Upper lobe of right lung (tissue), 1 donor: ENCODE data around the gene TTC34. TPM values are rescaled to one million over a fixed set of nuclear protein-coding genes. Genes with fewer than 3 reads are reported as not detected.

Experiments used
- ATAC-seq: fragments of 200-7000 bp; cut with Tn5 transposase; one replicate; pipeline ENCODE4 v1.9.1; 2020; ENCODE audit warnings: mild to moderate bottlenecking, moderate library complexity
- DNase-seq: peaks from one replicate; pipeline ENCODE4 v3.0.0-alpha.2; 2020
- H3K27ac ChIP-seq: fragments of 200-600 bp; one replicate; pipeline ENCODE4 v1.8.0; 2022
- H3K27me3 ChIP-seq: fragments of 200-600 bp; one replicate; pipeline ENCODE4 v1.8.0; 2022; ENCODE audit warnings: mild to moderate bottlenecking
- H3K36me3 ChIP-seq: fragments of 200-600 bp; one replicate; pipeline ENCODE4 v1.8.0; 2022
- H3K4me1 ChIP-seq: fragments of 200-600 bp; one replicate; pipeline ENCODE4 v1.8.0; 2022
- H3K4me3 ChIP-seq: fragments of 200-600 bp; one replicate; pipeline ENCODE4 v1.8.0; 2022; ENCODE audit warnings: mild to moderate bottlenecking
- H3K9me3 ChIP-seq: fragments of 200-600 bp; one replicate; pipeline ENCODE4 v1.8.0; 2022
- intact Hi-C: fragments of 100-400 bp; cut with DNase I; formaldehyde crosslinking; loops from one replicate; pipeline ENCODE4 v1.11.0; 2022
- total RNA-seq: library from RNA; stranded (reverse); fragmentation: NEBNext Ultra II Directional; extraction: Animal tissue kit (Norgen Biotek cat#: 25700); gene quantifications from one replicate; pipeline ENCODE4 v1.2.1, GENCODE V29; 2021
- TF ChIP-seq, protein P1 (sequence below): fragments of 200-600 bp; IDR thresholded peaks from one replicate; pipeline ENCODE4 v1.8.0; 2022; ENCODE audit warnings: antibody characterized with exemption
- donor health status: DM: no; HTN: yes; CAD: no; lungs with severe emphysema.

Gene TTC34
- total RNA-seq, 1 donor from 2014 or later = 1.3 TPM

DNA sequence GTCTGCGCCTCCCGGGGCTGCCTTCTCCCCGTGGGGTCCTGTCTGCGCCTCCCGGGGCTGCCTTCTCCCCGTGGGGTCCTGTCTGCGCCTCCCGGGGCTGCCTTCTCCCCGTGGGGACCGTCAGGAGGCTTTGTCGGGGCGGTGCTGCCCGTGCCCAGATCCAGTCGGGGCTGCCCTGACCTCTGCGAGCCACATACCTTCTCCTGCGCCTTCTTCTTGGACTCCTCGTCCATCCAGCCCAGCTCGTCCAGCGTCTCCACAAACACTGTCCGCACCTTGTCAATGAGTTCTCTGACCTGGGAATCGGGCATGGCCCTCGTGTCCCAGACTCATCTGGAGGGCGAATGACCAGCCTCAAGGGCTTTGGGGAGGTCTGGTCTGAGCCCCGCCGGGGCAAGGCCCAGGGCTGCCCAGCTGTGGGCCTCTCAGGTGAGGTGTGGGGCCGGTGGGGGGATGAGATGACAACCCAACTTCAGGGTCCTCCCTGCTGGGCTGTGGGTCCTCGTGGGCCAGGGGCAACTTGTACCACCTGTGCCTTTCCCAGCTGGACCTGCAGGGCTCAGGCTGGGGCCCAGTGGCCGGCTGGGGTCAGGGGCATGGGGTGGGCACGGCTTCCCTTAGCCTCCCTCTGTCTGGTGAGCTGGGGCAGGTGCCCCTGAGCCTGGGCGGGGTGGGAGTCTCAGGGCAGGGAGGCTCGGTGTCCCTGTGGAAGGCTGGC lies 205.5 kb downstream of the TTC34 start:
- no peaks in the 10 kb centered on the region for H3K9me3 ChIP-seq
- intact Hi-C loops = no loop called here
- no peak overlapping the region for H3K4me3 ChIP-seq
- DNase-seq = peak; percentile 61
- ATAC-seq = no peak
- no peaks in the 10 kb centered on the region for H3K27me3 ChIP-seq
- no peak overlapping the region for H3K27ac ChIP-seq
- H3K4me1 ChIP-seq = peaks cover 14% of the 10 kb centered on the region
- H3K36me3 ChIP-seq = no peaks in the 10 kb centered on the region
- TF ChIP-seq, protein P1, sequence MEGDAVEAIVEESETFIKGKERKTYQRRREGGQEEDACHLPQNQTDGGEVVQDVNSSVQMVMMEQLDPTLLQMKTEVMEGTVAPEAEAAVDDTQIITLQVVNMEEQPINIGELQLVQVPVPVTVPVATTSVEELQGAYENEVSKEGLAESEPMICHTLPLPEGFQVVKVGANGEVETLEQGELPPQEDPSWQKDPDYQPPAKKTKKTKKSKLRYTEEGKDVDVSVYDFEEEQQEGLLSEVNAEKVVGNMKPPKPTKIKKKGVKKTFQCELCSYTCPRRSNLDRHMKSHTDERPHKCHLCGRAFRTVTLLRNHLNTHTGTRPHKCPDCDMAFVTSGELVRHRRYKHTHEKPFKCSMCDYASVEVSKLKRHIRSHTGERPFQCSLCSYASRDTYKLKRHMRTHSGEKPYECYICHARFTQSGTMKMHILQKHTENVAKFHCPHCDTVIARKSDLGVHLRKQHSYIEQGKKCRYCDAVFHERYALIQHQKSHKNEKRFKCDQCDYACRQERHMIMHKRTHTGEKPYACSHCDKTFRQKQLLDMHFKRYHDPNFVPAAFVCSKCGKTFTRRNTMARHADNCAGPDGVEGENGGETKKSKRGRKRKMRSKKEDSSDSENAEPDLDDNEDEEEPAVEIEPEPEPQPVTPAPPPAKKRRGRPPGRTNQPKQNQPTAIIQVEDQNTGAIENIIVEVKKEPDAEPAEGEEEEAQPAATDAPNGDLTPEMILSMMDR = no peak

DNA sequence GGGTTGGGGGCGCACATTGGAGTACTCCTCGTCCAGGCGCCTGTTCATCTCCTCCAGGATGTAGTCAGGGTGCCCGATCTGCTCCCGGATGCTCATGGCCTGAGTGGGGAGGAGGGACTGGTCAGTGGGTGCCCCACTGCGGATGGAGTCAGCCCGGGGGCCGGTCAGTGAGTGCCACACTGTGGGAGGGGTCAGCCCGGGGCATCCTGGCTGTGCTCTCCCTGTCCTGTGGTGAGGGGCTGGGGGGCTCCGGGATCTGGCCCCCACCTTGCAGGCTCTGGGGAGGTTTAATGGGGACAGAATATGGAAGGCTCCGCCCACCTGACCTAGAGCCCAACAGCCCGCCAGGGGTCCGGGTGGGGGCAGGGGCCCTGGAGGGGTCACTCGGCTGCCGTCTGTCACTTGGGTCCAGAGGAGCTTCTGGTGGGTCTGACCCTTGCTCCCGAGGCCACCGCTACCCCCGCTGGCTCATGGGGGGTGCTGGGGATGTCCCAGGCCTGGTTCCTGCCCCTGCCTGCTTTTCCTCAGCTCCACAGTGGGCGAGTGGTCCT lies 206.2 kb downstream of the TTC34 start:
- TF ChIP-seq, protein P1 = no peak
- no peak for DNase-seq
- H3K27me3 ChIP-seq = no peaks in the 10 kb centered on the region
- no peaks in the 10 kb centered on the region for H3K9me3 ChIP-seq
- H3K4me3 ChIP-seq = no peak overlapping the region
- intact Hi-C loops = no loop called here
- no peak for ATAC-seq
- no peak overlapping the region for H3K27ac ChIP-seq
- H3K4me1 ChIP-seq = peaks cover 14% of the 10 kb centered on the region
- no peaks in the 10 kb centered on the region for H3K36me3 ChIP-seq

DNA sequence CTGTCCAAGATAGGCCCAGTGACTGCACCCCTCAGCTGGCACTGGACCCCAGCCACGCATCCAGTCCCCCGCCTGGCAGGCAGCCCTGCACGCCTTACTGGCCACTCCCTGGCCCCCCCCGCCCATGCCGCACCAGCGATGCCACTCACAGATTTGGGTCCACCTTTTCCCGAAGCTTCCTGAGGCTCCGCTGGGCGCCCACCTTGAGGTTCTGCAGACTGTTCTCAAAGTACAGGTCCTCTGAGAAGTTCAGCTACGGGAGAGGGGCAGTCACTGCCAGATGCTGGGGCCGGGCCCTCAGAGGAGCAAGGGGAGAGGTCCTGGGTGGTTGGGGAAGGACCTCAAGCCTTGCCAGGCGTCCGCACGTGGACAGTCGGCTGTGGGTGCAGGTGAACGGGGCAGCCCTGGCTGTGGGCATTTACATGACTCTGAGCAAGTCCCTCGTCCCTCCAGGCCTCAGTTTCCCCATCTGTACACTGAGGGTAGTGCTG lies 206.8 kb downstream of the TTC34 start:
- no peaks in the 10 kb centered on the region for H3K9me3 ChIP-seq
- DNase-seq = no peak
- no peak for ATAC-seq
- TF ChIP-seq, protein P1 = no peak
- intact Hi-C loops = no loop called here
- H3K27me3 ChIP-seq = no peaks in the 10 kb centered on the region
- peaks cover 14% of the 10 kb centered on the region for H3K4me1 ChIP-seq
- H3K4me3 ChIP-seq = no peak overlapping the region
- no peak overlapping the region for H3K27ac ChIP-seq
- no peaks in the 10 kb centered on the region for H3K36me3 ChIP-seq

DNA sequence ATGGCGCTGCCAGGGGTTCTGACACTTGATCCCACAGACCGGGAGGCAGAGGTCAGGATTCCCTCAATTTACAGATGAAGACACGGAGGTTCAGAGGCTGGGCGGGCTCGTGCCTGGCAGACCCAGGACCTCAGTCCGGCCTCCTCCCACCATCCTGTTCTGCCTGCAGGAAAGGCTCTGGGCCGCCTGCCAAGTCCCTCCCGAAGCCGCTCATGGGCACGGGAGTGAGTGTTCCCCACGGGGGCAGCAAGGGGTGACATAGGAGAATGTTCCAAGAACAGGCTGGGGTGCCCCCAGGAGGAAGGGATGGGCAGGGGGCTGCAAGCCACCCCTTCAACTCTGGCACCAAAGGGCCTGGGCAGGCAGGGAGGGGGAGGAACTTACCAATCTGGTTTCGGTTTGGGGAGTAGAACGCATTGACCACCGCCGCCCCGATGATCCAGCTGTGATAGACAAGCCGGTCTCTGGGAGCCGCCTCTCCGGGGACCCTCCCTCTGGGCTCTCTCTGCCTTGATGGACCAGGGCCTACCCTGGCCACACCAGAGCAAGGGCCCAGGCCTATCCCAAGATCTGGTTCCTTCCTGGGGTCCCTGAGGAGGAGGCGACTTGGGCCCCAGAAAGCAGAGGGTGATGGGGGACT lies 207.4 kb downstream of the TTC34 start:
- Histone ChIP-seq H3K4me3 (peak overlapping the region; percentile 37), H3K4me1 (peaks cover 14% of the 10 kb centered on the region), H3K9me3 (no peaks in the 10 kb centered on the region), H3K27me3 (no peaks in the 10 kb centered on the region), H3K27ac (no peak overlapping the region), H3K36me3 (no peaks in the 10 kb centered on the region)
- TF ChIP-seq, protein P1 = no peak
- ATAC-seq (peak; percentile 9), DNase-seq (peak; percentile 83)
- intact Hi-C loops = no loop called here

DNA sequence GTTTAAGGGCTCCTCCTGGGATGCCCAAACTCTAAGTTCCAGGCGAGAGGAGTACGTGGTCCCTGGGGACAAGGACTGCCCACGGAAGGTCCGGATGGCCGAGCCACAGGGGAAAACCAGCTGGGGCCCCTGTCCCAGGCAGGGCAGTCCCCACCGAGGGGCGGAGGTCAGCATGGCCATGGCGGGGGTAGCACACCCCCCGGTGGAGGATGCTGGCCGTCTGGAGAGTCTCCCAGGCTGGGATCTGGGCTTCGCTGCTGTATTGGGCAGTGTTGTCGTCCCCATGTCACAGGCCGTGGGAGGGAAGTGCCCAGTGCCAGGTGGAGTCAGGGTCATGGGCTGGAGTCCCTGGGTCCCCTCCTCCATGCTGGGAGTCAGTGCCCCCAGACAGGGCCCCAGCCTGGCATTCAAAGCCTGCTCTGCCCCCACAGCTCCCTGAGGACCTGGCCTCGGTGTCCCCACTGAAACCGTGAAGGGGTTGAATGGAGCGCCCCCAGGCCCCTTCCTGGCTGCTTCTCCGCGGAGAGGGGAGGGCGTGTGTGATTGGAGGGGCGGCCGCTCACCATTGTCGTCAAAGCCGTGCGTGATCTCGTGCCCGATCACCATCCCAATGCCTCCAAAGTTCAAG lies 208.1 kb downstream of the TTC34 start:
- Histone ChIP-seq H3K9me3 (no peaks in the 10 kb centered on the region), H3K36me3 (no peaks in the 10 kb centered on the region), H3K27me3 (no peaks in the 10 kb centered on the region), H3K4me3 (peak overlapping the region; percentile 37), H3K27ac (no peak overlapping the region), H3K4me1 (peaks cover 14% of the 10 kb centered on the region)
- intact Hi-C loops = no loop called here
- DNase-seq (peak; percentile 61), ATAC-seq (no peak)
- TF ChIP-seq, protein P1 = no peak
